Measurements from ENCODE around the gene DNER. TPM values are rescaled to one million over a fixed set of nuclear protein-coding genes. Genes with fewer than 3 reads are reported as not detected.
"Not testable (repeated sequence)": the region's sequence is repeated elsewhere in the genome, so short reads cannot be mapped to it uniquely, and the experiment has no call there.

Gene DNER
- total and polyA plus RNA-seq, 2 donors (not counting 3 experiments of a cell fraction or from before 2014, with no cell fraction given) = 0.01 TPM; not detected in 1

GRCh38 chr2:229375251-229375650 lies 339.1 kb downstream of the DNER start:
- Histone ChIP-seq H3K27me3 (ENCODE audit: control insufficient read depth in 2 of 2, insufficient read depth in 2 of 2, low read length in 2 of 2) (no peaks in the 10 kb centered on the region), H3K9me1 (replicated peaks; ENCODE audit: control insufficient read depth, extremely low read depth, insufficient read depth, low read length) (no peaks in the 10 kb centered on the region), H3K9me3 (replicated peaks; ENCODE audit: control insufficient read depth, insufficient read depth, low read length) (no peaks in the 10 kb centered on the region), H3K4me3 (replicated peaks in 1 of 3; ENCODE audit: insufficient read depth in 1 of 3, low read depth in 1 of 3, low read length in 3 of 3) (no peak overlapping the region), H3K27ac (ENCODE audit: insufficient read depth, low read depth, low read length) (no peak overlapping the region), H3K4me2 (ENCODE audit: insufficient read depth, low read length) (no peak overlapping the region), H3K79me2 (ENCODE audit: control insufficient read depth, insufficient read depth, low read length) (no peaks in the 10 kb centered on the region), H3K4me1 (ENCODE audit: control insufficient read depth, extremely low read depth, insufficient read depth, low read length) (no peaks in the 10 kb centered on the region), H3K36me3 (ENCODE audit: control insufficient read depth in 2 of 2, extremely low read depth in 1 of 2, insufficient read depth in 2 of 2, low read length in 2 of 2) (no peaks in the 10 kb centered on the region), H3K9ac (replicated peaks; ENCODE audit: extremely low read depth, insufficient read depth, low read length) (no peak overlapping the region), H2AFZ (ENCODE audit: low read depth, low read length) (no peak overlapping the region), H4K20me1 (replicated peaks; ENCODE audit: control insufficient read depth, extremely low read depth, insufficient read depth, low read length) (no peaks in the 10 kb centered on the region)
- DNase-seq (ENCODE audit: low read depth, low spot score) (no peak), FAIRE-seq (no peak)
- intact Hi-C loops (cut with micrococcal nuclease) = no loop called here
- BruUV-seq (replicated peaks) = no TSS peak
- no peak for TF ChIP-seq EZH2 (IDR thresholded peaks at IDR 0.05; ENCODE audit: borderline replicate concordance, low read depth, low read length, severe bottlenecking)
- TF ChIP-seq CTCF (IDR thresholded peaks at IDR 0.05; ENCODE audit: extremely low read depth in 1 of 2, insufficient read depth in 1 of 2, low read depth in 1 of 2, low read length in 2 of 2) = no peak
- no peak for TF ChIP-seq FOS (IDR thresholded peaks at IDR 0.05; ENCODE audit: borderline replicate concordance, insufficient read depth, low read length)
- ChIA-PET POLR2A (no interaction called here), CTCF (no interaction called here)
- dilution Hi-C loops (cut with MboI; ENCODE audit: extremely low pct_ligation_motif_present, low sequenced_read_pairs) = no loop called here

GRCh38 chr2:229373311-229373710 lies 341.0 kb downstream of the DNER start:
- intact Hi-C loops (cut with micrococcal nuclease); H3K27me3 ChIP-seq (ENCODE audit: control insufficient read depth in 2 of 2, insufficient read depth in 2 of 2, low read length in 2 of 2); H3K4me2 ChIP-seq (ENCODE audit: insufficient read depth, low read length); H3K9me1 ChIP-seq (replicated peaks; ENCODE audit: control insufficient read depth, extremely low read depth, insufficient read depth, low read length); H3K4me3 ChIP-seq (replicated peaks in 1 of 3; ENCODE audit: insufficient read depth in 1 of 3, low read depth in 1 of 3, low read length in 3 of 3); H3K79me2 ChIP-seq (ENCODE audit: control insufficient read depth, insufficient read depth, low read length); DNase-seq (ENCODE audit: low read depth, low spot score); POLR2A ChIA-PET; CTCF ChIA-PET; H3K9ac ChIP-seq (replicated peaks; ENCODE audit: extremely low read depth, insufficient read depth, low read length); H3K36me3 ChIP-seq (ENCODE audit: control insufficient read depth in 2 of 2, extremely low read depth in 1 of 2, insufficient read depth in 2 of 2, low read length in 2 of 2); FAIRE-seq; H3K27ac ChIP-seq (ENCODE audit: insufficient read depth, low read depth, low read length); H3K9me3 ChIP-seq (replicated peaks; ENCODE audit: control insufficient read depth, insufficient read depth, low read length); BruUV-seq (replicated peaks); H2AFZ ChIP-seq (ENCODE audit: low read depth, low read length); dilution Hi-C loops (cut with MboI; ENCODE audit: extremely low pct_ligation_motif_present, low sequenced_read_pairs); H3K4me1 ChIP-seq (ENCODE audit: control insufficient read depth, extremely low read depth, insufficient read depth, low read length); H4K20me1 ChIP-seq (replicated peaks; ENCODE audit: control insufficient read depth, extremely low read depth, insufficient read depth, low read length): not testable (repeated sequence)
